Urinary bladder (tissue), 4 donors: ENCODE measurements around the gene TMC5. TPM values are rescaled to one million over a fixed set of nuclear protein-coding genes. Genes with fewer than 3 reads are reported as not detected.

Source experiments
- DNase-seq: peaks from one replicate; pipeline ENCODE4 v3.0.0-alpha.2; 2015; ENCODE audit errors: extremely low spot score
- H3K27ac ChIP-seq: one replicate; pipeline ENCODE4 v1.5.1; 2013; ENCODE audit warnings: low read depth, mild to moderate bottlenecking, moderate library complexity
- H3K36me3 ChIP-seq: one replicate; pipeline ENCODE4 v1.6.1; 2013; ENCODE audit warnings: mild to moderate bottlenecking, moderate library complexity; ENCODE audit not compliant: insufficient read depth
- H3K4me1 ChIP-seq: one replicate; pipeline ENCODE4 v1.6.1; 2013; ENCODE audit warnings: mild to moderate bottlenecking, moderate library complexity; ENCODE audit not compliant: insufficient read depth
- H3K4me3 ChIP-seq: one replicate; pipeline ENCODE4 v1.5.1; 2013; ENCODE audit warnings: low read depth, low read length
- WGBS: extraction: QIAGEN DNeasy Blood & Tissue Kit; methylation state at CpG from one replicate; pipeline ENCODE4 v1.1.7; 2013; 5-methylcytosine and 5-hydroxymethylcytosine counted together
- polyA plus RNA-seq: library from polyadenylated mRNA; stranded (reverse); fragments of 200-250 nt; gene quantifications from one replicate; pipeline ENCODE4 v1.2.3, GENCODE V29; 2013
- total RNA-seq: library from RNA; depleted of rRNA; stranded (reverse); fragments of >200 nt; gene quantifications from one replicate; pipeline ENCODE4 v1.2.3, GENCODE V29; 2014
- donor health status: healthy with polysubstance abuse.
- donor health status: healthy.

TMC5 gene
- total and polyA plus RNA-seq, 2 donors: 0.05 to 0.32 TPM

GRCh38 chr16:19415918-19416317, 1.8 kb upstream of the TMC5 start:
- Histone ChIP-seq H3K27ac (no peak overlapping the region), H3K36me3 (no peaks in the 10 kb centered on the region), H3K4me1 (no peaks in the 10 kb centered on the region), H3K4me3 (no peak overlapping the region)
- 74% methylated on average over 2 of the region's 2 CpGs for WGBS
- no peak for DNase-seq

- no peak overlapping the region for H3K4me3 ChIP-seq
- no peak for DNase-seq
These were observed 517 bp downstream of the TMC5 start for GRCh38 chr16:19418200-19418599.

GRCh38 chr16:19419698-19420075, 2.0 kb downstream of the TMC5 start:
- 86% methylated on average over 9 of the region's 9 CpGs for WGBS

More at GRCh38 chr16:19418200-19418599, 517 bp downstream of the TMC5 start:
- 74% methylated on average over 4 of the region's 4 CpGs for WGBS
- Histone ChIP-seq H3K4me1 (no peaks in the 10 kb centered on the region), H3K36me3 (no peaks in the 10 kb centered on the region), H3K27ac (no peak overlapping the region)

GRCh38 chr16:19424478-19424877, 6.8 kb downstream of the TMC5 start:
- DNase-seq: no peak
- Histone ChIP-seq H3K4me1 (no peaks in the 10 kb centered on the region), H3K27ac (no peak overlapping the region), H3K36me3 (no peaks in the 10 kb centered on the region), H3K4me3 (no peak overlapping the region)
- 94% methylated on average over 8 of the region's 8 CpGs for WGBS

More at GRCh38 chr16:19419698-19420075, 2.0 kb downstream of the TMC5 start:
- Histone ChIP-seq H3K4me1 (no peaks in the 10 kb centered on the region), H3K4me3 (no peak overlapping the region), H3K36me3 (no peaks in the 10 kb centered on the region), H3K27ac (no peak overlapping the region)
- DNase-seq: no peak

GRCh38 chr16:19430345-19430744, 12.7 kb downstream of the TMC5 start:
- Histone ChIP-seq H3K27ac (no peak overlapping the region), H3K36me3 (no peaks in the 10 kb centered on the region), H3K4me3 (no peak overlapping the region), H3K4me1 (no peaks in the 10 kb centered on the region)
- no peak for DNase-seq
- 73% methylated on average over 3 of the region's 3 CpGs for WGBS

GRCh38 chr16:19431636-19432340, 14.1 kb downstream of the TMC5 start:
- DNase-seq: no peak
- no peak overlapping the region for H3K27ac ChIP-seq
- no peaks in the 10 kb centered on the region for H3K4me1 ChIP-seq
- H3K36me3 ChIP-seq: no peaks in the 10 kb centered on the region
- H3K4me3 ChIP-seq: no peak overlapping the region
- WGBS: 77% methylated on average over 6 of the region's 6 CpGs

- Histone ChIP-seq H3K36me3 (no peaks in the 10 kb centered on the region), H3K4me3 (no peak overlapping the region), H3K4me1 (no peaks in the 10 kb centered on the region), H3K27ac (no peak overlapping the region)
- no peak for DNase-seq
These were observed 14.7 kb downstream of the TMC5 start for GRCh38 chr16:19432429-19432828.

GRCh38 chr16:19434584-19434983, 16.9 kb downstream of the TMC5 start:
- no peak for DNase-seq
- 44% methylated on average over 1 of the region's 1 CpG for WGBS
- no peak overlapping the region for H3K27ac ChIP-seq
- H3K4me3 ChIP-seq: no peak overlapping the region
- no peaks in the 10 kb centered on the region for H3K36me3 ChIP-seq
- H3K4me1 ChIP-seq: no peaks in the 10 kb centered on the region

GRCh38 chr16:19436540-19436939, 18.9 kb downstream of the TMC5 start:
- H3K27ac ChIP-seq: no peak overlapping the region
- no peaks in the 10 kb centered on the region for H3K36me3 ChIP-seq
- no peak overlapping the region for H3K4me3 ChIP-seq
- no peak for DNase-seq
- no peaks in the 10 kb centered on the region for H3K4me1 ChIP-seq
- 69% methylated on average over 1 of the region's 1 CpG for WGBS

- WGBS: 23% methylated on average over 4 of the region's 4 CpGs
- Histone ChIP-seq H3K27ac (no peak overlapping the region), H3K4me1 (no peaks in the 10 kb centered on the region), H3K36me3 (no peaks in the 10 kb centered on the region), H3K4me3 (no peak overlapping the region)
- DNase-seq: no peak
These were observed 19.6 kb downstream of the TMC5 start for GRCh38 chr16:19437280-19437679.

GRCh38 chr16:19438739-19439138, 21.1 kb downstream of the TMC5 start:
- Histone ChIP-seq H3K4me1 (no peaks in the 10 kb centered on the region), H3K27ac (no peak overlapping the region), H3K36me3 (no peaks in the 10 kb centered on the region), H3K4me3 (no peak overlapping the region)
- no peak for DNase-seq
- 59% methylated on average over 1 of the region's 1 CpG for WGBS

GRCh38 chr16:19439483-19439882, 21.8 kb downstream of the TMC5 start:
- Histone ChIP-seq H3K36me3 (no peaks in the 10 kb centered on the region), H3K27ac (no peak overlapping the region), H3K4me1 (no peaks in the 10 kb centered on the region), H3K4me3 (no peak overlapping the region)
- WGBS: 94% methylated on average over 4 of the region's 4 CpGs
- no peak for DNase-seq

- Histone ChIP-seq H3K27ac (no peak overlapping the region), H3K36me3 (no peaks in the 10 kb centered on the region), H3K4me1 (no peaks in the 10 kb centered on the region), H3K4me3 (no peak overlapping the region)
- 71% methylated on average over 1 of the region's 1 CpG for WGBS
- DNase-seq: no peak
These were observed 26.0 kb downstream of the TMC5 start for GRCh38 chr16:19443659-19444058.

GRCh38 chr16:19446300-19446846, 28.7 kb downstream of the TMC5 start:
- Histone ChIP-seq H3K4me1 (no peaks in the 10 kb centered on the region), H3K36me3 (no peaks in the 10 kb centered on the region), H3K27ac (no peak overlapping the region), H3K4me3 (no peak overlapping the region)
- WGBS: 44% methylated on average over 4 of the region's 4 CpGs
- no peak for DNase-seq
